HG02938 (cell line): ENCODE measurements around the gene ELAVL2.
"Not testable (repeated sequence)": the region's sequence is repeated elsewhere in the genome, so short reads cannot be mapped to it uniquely, and the experiment has no call there.

Source experiments
- ATAC-seq: cut with Tn5 transposase; IDR thresholded peaks from one replicate; pipeline ENCODE4 v1.9.1; 2021; ENCODE audit warnings: mild to moderate bottlenecking, moderate library complexity; ENCODE audit not compliant: unreplicated experiment

Gene ELAVL2

GRCh38 chr9:23728736-23729135, 97.3 kb downstream of the ELAVL2 start:
- no peak for ATAC-seq

- no peak for ATAC-seq
Measured at GRCh38 chr9:23725279-23725946, 100.6 kb downstream of the ELAVL2 start.

- ATAC-seq = no peak
Measured at GRCh38 chr9:23723672-23724071, 102.4 kb downstream of the ELAVL2 start.

- ATAC-seq = not testable (repeated sequence)
Measured at GRCh38 chr9:23723048-23723447, 103.0 kb downstream of the ELAVL2 start.

- ATAC-seq = no peak
Measured at GRCh38 chr9:23721466-23721865, 104.6 kb downstream of the ELAVL2 start.

GRCh38 chr9:23717505-23717904, 108.5 kb downstream of the ELAVL2 start:
- no peak for ATAC-seq

- ATAC-seq = no peak
Measured at GRCh38 chr9:23707249-23707648, 118.8 kb downstream of the ELAVL2 start.

- ATAC-seq = no peak
Measured at GRCh38 chr9:23702311-23702922, 123.6 kb downstream of the ELAVL2 start.

GRCh38 chr9:23701291-23701690, 124.7 kb downstream of the ELAVL2 start:
- no peak for ATAC-seq

GRCh38 chr9:23700359-23700758, 125.7 kb downstream of the ELAVL2 start:
- no peak for ATAC-seq

- ATAC-seq = no peak
Measured at GRCh38 chr9:23698161-23698560, 127.9 kb downstream of the ELAVL2 start.

GRCh38 chr9:23695572-23695971, 130.5 kb downstream of the ELAVL2 start:
- no peak for ATAC-seq

GRCh38 chr9:23693374-23693773, 132.7 kb downstream of the ELAVL2 start:
- no peak for ATAC-seq

- ATAC-seq = no peak
Measured at GRCh38 chr9:23686896-23687295, 139.1 kb downstream of the ELAVL2 start.

- no peak for ATAC-seq
Measured at GRCh38 chr9:23686257-23686656, 139.8 kb downstream of the ELAVL2 start.

GRCh38 chr9:23683611-23684061, 142.4 kb downstream of the ELAVL2 start:
- ATAC-seq = no peak

- ATAC-seq = no peak
Measured at GRCh38 chr9:23682891-23683431, 143.1 kb downstream of the ELAVL2 start.

GRCh38 chr9:23682352-23682751, 143.7 kb downstream of the ELAVL2 start:
- ATAC-seq = no peak

GRCh38 chr9:23677446-23677845, 148.6 kb downstream of the ELAVL2 start:
- no peak for ATAC-seq

- no peak for ATAC-seq
Measured at GRCh38 chr9:23674016-23674585, 151.9 kb downstream of the ELAVL2 start.

GRCh38 chr9:23672151-23672550, 153.9 kb downstream of the ELAVL2 start:
- ATAC-seq = no peak

GRCh38 chr9:23669776-23670175, 156.3 kb downstream of the ELAVL2 start:
- ATAC-seq = no peak
